BJ (cell line): ENCODE measurements around the gene LRRC31. TPM values are rescaled to one million over a fixed set of nuclear protein-coding genes. Genes with fewer than 3 reads are reported as not detected.

ENCODE experiments used
- CTCF ChIA-PET: fragments of 350-600 bp; formaldehyde crosslinking; extraction: SDS; loops from one replicate; lab custom pipeline; 2021; ENCODE audit warnings: antibody characterized with exemption, inconsistent platforms; lab: Yijun Ruan, JAX
- POLR2A ChIA-PET: fragments of 300-600 bp; sonication (Branson Sonifier 250); formaldehyde crosslinking; extraction: SDS; loops from one replicate; lab custom pipeline; 2021; ENCODE audit warnings: antibody characterized with exemption; lab: Charles Lee
- DNase-seq: peaks from one replicate; pipeline ENCODE4 v3.0.0-alpha.2; 2011; ENCODE audit warnings: low read depth
- H3K27me3 ChIP-seq: 2 replicates; pipeline ENCODE4 v1.6.0; 2011; ENCODE audit warnings: low read length; ENCODE audit not compliant: control insufficient read depth, insufficient read depth
- H3K36me3 ChIP-seq: 2 replicates; pipeline ENCODE4 v1.5.1; 2011; ENCODE audit warnings: low read length; ENCODE audit not compliant: control insufficient read depth, insufficient read depth
- H3K4me3 ChIP-seq: 2 replicates; pipeline ENCODE4 v1.5.1; 2011; ENCODE audit warnings: low read depth, mild to moderate bottlenecking, control low read depth, low read length
- polyA plus RNA-seq: library from polyadenylated mRNA; depleted of rRNA; stranded (reverse); fragments of >200 nt; gene quantifications from 2 replicates; pipeline ENCODE4 v1.2.3, GENCODE V29; 2011
- TF ChIP-seq, protein P1 (sequence below): IDR thresholded peaks from 2 replicates; pipeline ENCODE4 v1.5.1; 2011; ENCODE audit warnings: low read depth, mild to moderate bottlenecking, control low read depth, inconsistent platforms, low read length, moderate library complexity; ENCODE audit not compliant: insufficient read depth

Gene LRRC31
- polyA plus RNA-seq, 1 experiment, result not detected

DNA sequence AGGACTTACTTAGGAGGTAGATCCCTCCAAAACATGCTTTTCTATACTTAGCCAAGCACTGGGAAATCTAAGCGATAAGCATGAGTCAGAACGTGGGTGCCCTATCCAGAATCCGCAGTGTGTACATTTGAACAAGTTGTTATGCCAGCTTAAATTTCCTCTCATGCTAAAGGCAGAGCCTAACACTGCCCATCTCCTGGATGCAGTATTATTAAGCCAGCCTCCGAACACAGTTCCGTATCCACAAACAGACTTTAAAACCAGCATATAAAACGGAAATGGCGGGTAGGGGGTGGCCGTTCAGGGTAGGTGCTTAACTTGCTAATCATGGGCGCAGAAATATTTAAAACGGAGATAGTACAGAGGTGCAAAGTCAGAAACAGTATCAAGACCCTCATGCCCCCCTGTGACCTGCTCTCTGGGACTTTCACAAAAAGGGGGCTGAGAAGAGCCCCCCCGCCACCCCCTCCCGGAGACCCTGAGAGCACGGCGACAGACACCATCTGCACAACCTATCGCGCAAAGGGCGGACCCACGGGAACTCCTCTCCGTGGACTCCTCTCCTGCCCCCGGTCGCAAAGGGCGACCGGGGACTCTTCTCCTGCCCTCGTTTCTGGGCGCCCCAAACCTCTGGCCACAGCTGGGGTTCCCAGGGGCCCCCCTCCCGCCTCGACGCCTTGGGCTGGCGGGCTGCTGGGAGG, 58.0 kb downstream of the LRRC31 start:
- Histone ChIP-seq H3K4me3 (peak overlapping the region; percentile 48), H3K36me3 (no peaks in the 10 kb centered on the region), H3K27me3 (no peaks in the 10 kb centered on the region)
- peak; percentile 9 for DNase-seq
- CTCF ChIA-PET, result interaction anchor here (0.9 to 1.3 kb wide), 4 partner anchors 15 to 662 kb away, joined by 3 to 5 read pairs (median 4); no protein-coding TSS in a partner anchor
- TF ChIP-seq, protein P1, sequence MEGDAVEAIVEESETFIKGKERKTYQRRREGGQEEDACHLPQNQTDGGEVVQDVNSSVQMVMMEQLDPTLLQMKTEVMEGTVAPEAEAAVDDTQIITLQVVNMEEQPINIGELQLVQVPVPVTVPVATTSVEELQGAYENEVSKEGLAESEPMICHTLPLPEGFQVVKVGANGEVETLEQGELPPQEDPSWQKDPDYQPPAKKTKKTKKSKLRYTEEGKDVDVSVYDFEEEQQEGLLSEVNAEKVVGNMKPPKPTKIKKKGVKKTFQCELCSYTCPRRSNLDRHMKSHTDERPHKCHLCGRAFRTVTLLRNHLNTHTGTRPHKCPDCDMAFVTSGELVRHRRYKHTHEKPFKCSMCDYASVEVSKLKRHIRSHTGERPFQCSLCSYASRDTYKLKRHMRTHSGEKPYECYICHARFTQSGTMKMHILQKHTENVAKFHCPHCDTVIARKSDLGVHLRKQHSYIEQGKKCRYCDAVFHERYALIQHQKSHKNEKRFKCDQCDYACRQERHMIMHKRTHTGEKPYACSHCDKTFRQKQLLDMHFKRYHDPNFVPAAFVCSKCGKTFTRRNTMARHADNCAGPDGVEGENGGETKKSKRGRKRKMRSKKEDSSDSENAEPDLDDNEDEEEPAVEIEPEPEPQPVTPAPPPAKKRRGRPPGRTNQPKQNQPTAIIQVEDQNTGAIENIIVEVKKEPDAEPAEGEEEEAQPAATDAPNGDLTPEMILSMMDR, result no peak
- POLR2A ChIA-PET, result no interaction called here

DNA sequence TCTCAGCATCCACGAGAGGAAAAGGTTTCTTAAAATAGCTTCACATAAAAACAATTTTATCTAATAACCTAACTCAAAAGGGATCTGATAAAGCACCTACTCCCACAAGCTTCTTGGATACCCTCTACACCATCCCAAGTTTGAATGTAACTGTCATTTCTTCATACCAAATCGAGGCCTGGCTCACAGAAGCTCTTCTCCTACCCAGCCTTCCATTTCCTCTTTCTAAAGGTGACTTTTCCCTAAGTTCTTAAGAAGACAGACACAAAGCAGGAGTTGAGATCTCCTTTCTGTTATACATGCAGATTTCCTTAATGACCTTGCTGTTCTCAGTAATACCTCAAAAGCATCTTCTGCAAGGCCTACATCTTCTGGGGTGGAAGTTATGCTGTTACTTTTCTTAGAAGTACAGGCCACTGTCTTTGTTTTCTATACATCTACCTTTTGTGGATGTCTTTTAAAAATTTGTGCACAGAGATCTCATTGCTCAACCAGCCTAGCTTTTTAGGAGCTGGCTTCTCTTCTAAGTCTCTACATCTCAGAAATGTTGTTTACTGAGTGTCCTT, 60.4 kb downstream of the LRRC31 start:
- H3K27me3 ChIP-seq, result no peaks in the 10 kb centered on the region
- TF ChIP-seq, protein P1, result no peak
- CTCF ChIA-PET, result interaction anchor here (1.2 kb wide), 1 partner anchor 46 kb away, joined by 3 read pairs; no protein-coding TSS in a partner anchor
- H3K4me3 ChIP-seq, result no peak overlapping the region
- POLR2A ChIA-PET, result interaction anchor here (0.6 kb wide), 1 partner anchor 34 kb away, joined by 11 read pairs; no protein-coding TSS in a partner anchor
- DNase-seq, result no peak
- no peaks in the 10 kb centered on the region for H3K36me3 ChIP-seq

DNA sequence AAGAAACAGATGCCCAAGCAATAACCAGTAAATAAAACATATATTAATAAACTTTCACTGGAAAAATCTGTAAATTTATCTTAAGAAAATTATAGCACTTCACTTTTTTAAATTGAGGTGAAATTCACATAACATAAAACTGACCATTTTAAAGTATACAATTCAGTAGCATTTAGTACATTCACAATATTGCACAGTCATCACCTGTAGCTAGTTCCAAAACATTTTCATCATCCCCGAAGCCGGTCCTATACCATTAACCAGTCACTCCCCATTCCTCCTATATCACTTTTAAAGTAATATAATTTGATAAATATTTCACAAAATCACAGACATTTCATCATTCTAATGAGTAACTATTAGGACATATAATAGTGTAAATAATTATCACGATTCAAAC, 65.1 kb downstream of the LRRC31 start:
- no peaks in the 10 kb centered on the region for H3K36me3 ChIP-seq
- TF ChIP-seq, protein P1, result no peak
- DNase-seq, result no peak
- ChIA-PET CTCF (no interaction called here), POLR2A (no interaction called here)
- no peaks in the 10 kb centered on the region for H3K27me3 ChIP-seq
- H3K4me3 ChIP-seq, result no peak overlapping the region

DNA sequence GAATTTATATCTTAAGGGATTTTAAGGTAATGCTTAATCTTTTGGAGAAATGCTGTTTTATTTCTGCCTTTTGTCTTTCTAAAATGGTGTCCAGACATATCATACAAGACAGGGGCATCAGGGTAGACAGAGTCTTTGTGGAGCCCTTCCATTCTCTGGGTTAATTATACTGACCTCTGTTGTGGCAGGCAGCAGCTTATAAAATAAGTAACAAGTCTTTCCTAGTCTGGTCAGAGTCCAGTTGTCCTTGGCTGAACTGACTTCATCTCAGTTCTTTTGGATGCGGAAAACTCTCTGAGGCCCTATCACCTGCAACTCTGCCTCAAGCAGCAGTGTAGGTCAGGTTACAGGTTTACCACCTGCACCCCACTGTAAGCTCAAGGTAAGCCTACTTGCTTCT, 77.4 kb downstream of the LRRC31 start:
- DNase-seq, result no peak
- ChIA-PET CTCF (no interaction called here), POLR2A (no interaction called here)
- peaks cover 2% of the 10 kb centered on the region; the same call in 1 of the 2 replicates for H3K36me3 ChIP-seq
- H3K27me3 ChIP-seq, result no peaks in the 10 kb centered on the region
- TF ChIP-seq, protein P1, result no peak
- no peak overlapping the region for H3K4me3 ChIP-seq

DNA sequence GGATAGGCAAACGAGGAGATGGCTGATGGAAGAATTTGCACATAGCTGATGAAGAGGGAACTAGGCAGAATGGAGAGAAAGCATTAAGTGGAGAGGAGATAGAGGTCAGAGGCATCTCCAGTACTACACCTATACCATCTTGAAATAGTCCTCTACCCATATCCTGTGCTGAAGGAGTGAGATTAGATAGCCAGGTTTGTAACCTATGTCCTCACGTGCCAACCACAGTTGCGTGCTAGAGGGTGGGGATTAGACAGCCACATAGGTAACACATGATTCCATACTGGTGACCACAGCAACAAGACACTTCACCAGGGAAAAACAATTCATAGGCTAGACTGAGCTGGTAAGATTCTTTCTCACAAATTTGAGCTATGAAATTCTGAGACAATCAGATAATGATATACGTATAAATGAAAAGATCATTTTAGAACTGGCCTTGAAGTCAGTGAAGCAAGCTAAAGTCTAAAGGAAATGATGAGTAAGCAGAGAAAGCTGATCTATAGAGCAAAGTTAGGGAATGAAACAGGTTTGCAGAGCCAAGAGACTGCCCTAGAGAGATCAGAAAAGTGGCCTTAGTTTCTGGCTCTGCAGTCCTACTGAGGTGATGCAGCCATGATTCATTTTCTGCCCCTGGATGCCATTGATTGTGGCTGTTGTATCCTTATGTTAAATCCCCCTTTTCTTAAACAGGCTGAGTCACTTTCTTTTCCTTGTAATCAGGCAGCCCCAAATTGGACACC, 78.9 kb downstream of the LRRC31 start:
- DNase-seq, result no peak
- POLR2A ChIA-PET, result interaction anchor here (1.1 kb wide), 1 partner anchor 18 kb away, joined by 3 read pairs; the partner anchor contains the start of gene MYNN
- CTCF ChIA-PET, result no interaction called here
- TF ChIP-seq, protein P1, result no peak
- Histone ChIP-seq H3K27me3 (no peaks in the 10 kb centered on the region), H3K4me3 (no peak overlapping the region), H3K36me3 (peaks cover 2% of the 10 kb centered on the region; the same call in 1 of the 2 replicates)
